Neural cell (in vitro differentiated cells): ENCODE data around the gene OR2J3. TPM values are rescaled to one million over a fixed set of nuclear protein-coding genes. Genes with fewer than 3 reads are reported as not detected.
"Not testable (repeated sequence)": the region's sequence is repeated elsewhere in the genome, so short reads cannot be mapped to it uniquely, and the experiment has no call there.

Source experiments
- H2AFZ ChIP-seq: fragments of 200-600, 300-800 bp; sonication (generic), shearing (Covaris generic); 2 replicates; pipeline ENCODE4 v1.6.0; 2014; ENCODE audit warnings: low read depth, mild to moderate bottlenecking, antibody characterized with exemption, low read length, moderate library complexity
- H3F3A ChIP-seq: fragments of 200-600 bp; shearing (Covaris generic); 2 replicates; pipeline ENCODE4 v1.6.1; 2016; ENCODE audit warnings: mild to moderate bottlenecking, moderate library complexity, mixed read lengths, antibody characterized with exemption, low read length; ENCODE audit not compliant: insufficient read depth, poor library complexity, severe bottlenecking
- H3K27ac ChIP-seq: fragments of 200-600, 300-800 bp; sonication (generic), shearing (Covaris generic); 2 replicates; pipeline ENCODE4 v1.5.1; 2014; ENCODE audit warnings: mild to moderate bottlenecking, low read length, moderate library complexity
- H3K27me3 ChIP-seq: fragments of 300-800, 200-600 bp; sonication (generic), shearing (Covaris generic); 2 replicates; pipeline ENCODE4 v1.6.0; 2014; ENCODE audit warnings: mild to moderate bottlenecking, low read depth, low read length, moderate library complexity; ENCODE audit not compliant: insufficient read depth
- H3K36me3 ChIP-seq: fragments of 300-800, 200-600 bp; sonication (generic), shearing (Covaris generic); 2 replicates; pipeline ENCODE4 v1.5.1; 2014; ENCODE audit warnings: mild to moderate bottlenecking, antibody characterized with exemption, low read length, moderate library complexity; ENCODE audit not compliant: insufficient read depth
- H3K4me2 ChIP-seq: fragments of 300-800, 200-600 bp; sonication (generic), shearing (Covaris generic); 2 replicates; pipeline ENCODE4 v1.6.0; 2014; ENCODE audit warnings: mild to moderate bottlenecking, low read length
- H3K4me3 ChIP-seq: fragments of 300-800, 200-600 bp; sonication (generic), shearing (Covaris generic); 2 replicates; pipeline ENCODE4 v1.5.1; 2014; ENCODE audit warnings: mild to moderate bottlenecking, low read length, moderate library complexity
- H3K79me2 ChIP-seq: fragments of 200-600 bp; shearing (Covaris generic); replicated peaks from 2 replicates; pipeline ENCODE4 v1.6.0; 2014; ENCODE audit warnings: mild to moderate bottlenecking, low read length, moderate library complexity; ENCODE audit not compliant: insufficient read depth
- H3K9ac ChIP-seq: fragments of 300-800, 200-600 bp; sonication (generic), shearing (Covaris generic); 2 replicates; pipeline ENCODE4 v1.6.1; 2016; ENCODE audit warnings: mild to moderate bottlenecking, low read length, mixed read lengths
- H3K9me2 ChIP-seq: fragments of 200-600 bp; shearing (Covaris generic); 2 replicates; pipeline ENCODE4 v1.6.1; 2016; ENCODE audit warnings: mild to moderate bottlenecking, low read length, mixed read lengths; ENCODE audit not compliant: insufficient read depth
- H3K9me3 ChIP-seq: fragments of 200-600, 300-800 bp; sonication (generic), shearing (Covaris generic); 2 replicates; pipeline ENCODE4 v1.6.1; 2016; ENCODE audit warnings: mild to moderate bottlenecking, mixed run types, low read length, moderate library complexity, mixed read lengths
- H4K20me1 ChIP-seq: fragments of 200-600 bp; shearing (Covaris generic); 2 replicates; pipeline ENCODE4 v1.6.1; 2016; ENCODE audit warnings: mild to moderate bottlenecking, mixed run types; ENCODE audit not compliant: insufficient read depth
- EP300 ChIP-seq: fragments of 450-650 bp; conservative IDR thresholded peaks from 2 replicates; pipeline ENCODE4 v1.6.1; 2014; ENCODE audit warnings: antibody characterized with exemption, mild to moderate bottlenecking, moderate library complexity; ENCODE audit not compliant: poor library complexity, severe bottlenecking
- EZH2 ChIP-seq: fragments of 200-600, 300-800 bp; shearing (Covaris generic), sonication (generic); IDR thresholded peaks from 2 replicates; pipeline ENCODE4 v1.6.1; 2014; ENCODE audit warnings: antibody characterized with exemption, low read length, borderline replicate concordance, mild to moderate bottlenecking; ENCODE audit not compliant: insufficient read depth, poor library complexity, severe bottlenecking
- MXI1 ChIP-seq: fragments of 450-650 bp; conservative IDR thresholded peaks from 2 replicates; pipeline ENCODE4 v1.6.1; 2014; ENCODE audit warnings: antibody characterized with exemption, mild to moderate bottlenecking; ENCODE audit not compliant: poor library complexity, severe bottlenecking
- POLR2AphosphoS5 ChIP-seq: IDR thresholded peaks from 2 replicates; pipeline ENCODE4 v1.6.1; 2012
- RAD21 ChIP-seq: fragments of 450-650 bp; conservative IDR thresholded peaks from 2 replicates; pipeline ENCODE4 v1.6.1; 2014; ENCODE audit warnings: antibody characterized with exemption, mild to moderate bottlenecking, moderate library complexity
- SMC3 ChIP-seq: fragments of 450-650 bp; conservative IDR thresholded peaks from 2 replicates; pipeline ENCODE4 v1.6.1; 2014; ENCODE audit warnings: antibody characterized with exemption, mild to moderate bottlenecking, moderate library complexity; ENCODE audit not compliant: poor library complexity
- TAF1 ChIP-seq: IDR thresholded peaks from 2 replicates; pipeline ENCODE4 v1.6.1; 2012; ENCODE audit warnings: low read depth
- polyA plus RNA-seq: library from polyadenylated mRNA; depleted of rRNA; stranded (reverse); fragments of >200 nt; gene quantifications from 2 replicates; pipeline ENCODE4 v1.2.3, GENCODE V29; 2014
- TF ChIP-seq, protein P1 (sequence below): fragments of 450-650 bp; IDR thresholded peaks from 2 replicates; pipeline ENCODE4 v1.5.1; 2014; ENCODE audit warnings: antibody characterized with exemption, mild to moderate bottlenecking, moderate library complexity; ENCODE audit not compliant: poor library complexity, severe bottlenecking
- TF ChIP-seq, protein P2 (sequence below): IDR thresholded peaks from 2 replicates; pipeline ENCODE4 v1.6.1; 2012; ENCODE audit warnings: borderline replicate concordance

Gene OR2J3
- polyA plus RNA-seq, 1 donor from 2014 or later, result not detected

DNA sequence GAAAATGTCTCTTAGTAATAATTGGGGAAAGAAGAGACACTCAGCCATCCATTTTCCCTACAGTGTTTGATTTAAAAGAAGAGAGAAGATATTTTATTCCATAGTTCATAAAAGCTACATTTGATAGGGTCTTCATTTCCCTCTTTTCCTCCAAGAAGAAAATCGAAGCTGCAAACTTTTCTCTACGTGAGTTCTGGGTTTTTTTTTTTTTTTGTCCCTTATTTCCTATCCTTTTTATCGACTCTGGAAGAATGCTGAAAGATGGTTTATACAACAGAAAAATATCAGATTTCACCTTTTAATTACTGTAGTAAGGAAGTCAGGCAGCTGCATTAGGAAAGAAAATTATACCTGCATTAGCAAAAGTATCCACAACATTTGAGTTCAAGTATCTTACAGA is 8.7 kb upstream of the OR2J3 start, which contains the start of gene OR2J1:
OR2J1 (plus strand) TSS at position 301 of the 400 bp plus-strand sequence. CDS start 1,453 bp downstream, outside the sequence.
- Histone ChIP-seq H3K27me3 (no peaks in the 10 kb centered on the region), H3K9me3 (no peaks in the 10 kb centered on the region), H3K4me2 (no peak within 1 kb of the TSS), H3K9me2 (no peaks in the 10 kb centered on the region), H3K27ac (no peak within 1 kb of the TSS), H3F3A (no peaks in the 10 kb centered on the region), H3K79me2 (no peaks in the 10 kb centered on the region), H2AFZ (no peak within 1 kb of the TSS), H3K36me3 (no peaks in the 10 kb centered on the region), H3K9ac (no peak within 1 kb of the TSS), H4K20me1 (no peaks in the 10 kb centered on the region), H3K4me3 (no peak within 1 kb of the TSS)
- TF ChIP-seq EZH2 (no peak), MXI1 (no peak), POLR2AphosphoS5 (no peak), RAD21 (no peak), EP300 (no peak), TAF1 (no peak)

DNA sequence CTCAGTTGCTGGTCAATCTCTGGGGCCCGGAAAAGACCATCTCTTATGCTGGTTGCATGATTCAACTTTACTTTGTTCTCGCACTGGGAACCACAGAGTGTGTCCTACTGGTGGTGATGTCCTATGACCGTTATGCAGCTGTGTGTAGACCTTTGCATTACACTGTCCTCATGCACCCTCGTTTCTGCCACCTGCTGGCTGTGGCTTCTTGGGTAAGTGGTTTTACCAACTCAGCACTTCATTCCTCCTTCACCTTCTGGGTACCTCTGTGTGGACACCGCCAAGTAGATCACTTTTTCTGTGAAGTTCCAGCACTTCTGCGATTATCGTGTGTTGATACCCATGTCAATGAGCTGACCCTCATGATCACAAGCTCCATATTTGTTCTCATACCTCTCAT is 4.3 kb downstream of the OR2J3 start:
- TF ChIP-seq RAD21 (no peak), SMC3 (no peak), EP300 (no peak), POLR2AphosphoS5 (no peak), EZH2 (no peak), TAF1 (no peak), MXI1 (no peak)
- TF ChIP-seq, protein P1, sequence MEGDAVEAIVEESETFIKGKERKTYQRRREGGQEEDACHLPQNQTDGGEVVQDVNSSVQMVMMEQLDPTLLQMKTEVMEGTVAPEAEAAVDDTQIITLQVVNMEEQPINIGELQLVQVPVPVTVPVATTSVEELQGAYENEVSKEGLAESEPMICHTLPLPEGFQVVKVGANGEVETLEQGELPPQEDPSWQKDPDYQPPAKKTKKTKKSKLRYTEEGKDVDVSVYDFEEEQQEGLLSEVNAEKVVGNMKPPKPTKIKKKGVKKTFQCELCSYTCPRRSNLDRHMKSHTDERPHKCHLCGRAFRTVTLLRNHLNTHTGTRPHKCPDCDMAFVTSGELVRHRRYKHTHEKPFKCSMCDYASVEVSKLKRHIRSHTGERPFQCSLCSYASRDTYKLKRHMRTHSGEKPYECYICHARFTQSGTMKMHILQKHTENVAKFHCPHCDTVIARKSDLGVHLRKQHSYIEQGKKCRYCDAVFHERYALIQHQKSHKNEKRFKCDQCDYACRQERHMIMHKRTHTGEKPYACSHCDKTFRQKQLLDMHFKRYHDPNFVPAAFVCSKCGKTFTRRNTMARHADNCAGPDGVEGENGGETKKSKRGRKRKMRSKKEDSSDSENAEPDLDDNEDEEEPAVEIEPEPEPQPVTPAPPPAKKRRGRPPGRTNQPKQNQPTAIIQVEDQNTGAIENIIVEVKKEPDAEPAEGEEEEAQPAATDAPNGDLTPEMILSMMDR, result no peak
- TF ChIP-seq, protein P2, sequence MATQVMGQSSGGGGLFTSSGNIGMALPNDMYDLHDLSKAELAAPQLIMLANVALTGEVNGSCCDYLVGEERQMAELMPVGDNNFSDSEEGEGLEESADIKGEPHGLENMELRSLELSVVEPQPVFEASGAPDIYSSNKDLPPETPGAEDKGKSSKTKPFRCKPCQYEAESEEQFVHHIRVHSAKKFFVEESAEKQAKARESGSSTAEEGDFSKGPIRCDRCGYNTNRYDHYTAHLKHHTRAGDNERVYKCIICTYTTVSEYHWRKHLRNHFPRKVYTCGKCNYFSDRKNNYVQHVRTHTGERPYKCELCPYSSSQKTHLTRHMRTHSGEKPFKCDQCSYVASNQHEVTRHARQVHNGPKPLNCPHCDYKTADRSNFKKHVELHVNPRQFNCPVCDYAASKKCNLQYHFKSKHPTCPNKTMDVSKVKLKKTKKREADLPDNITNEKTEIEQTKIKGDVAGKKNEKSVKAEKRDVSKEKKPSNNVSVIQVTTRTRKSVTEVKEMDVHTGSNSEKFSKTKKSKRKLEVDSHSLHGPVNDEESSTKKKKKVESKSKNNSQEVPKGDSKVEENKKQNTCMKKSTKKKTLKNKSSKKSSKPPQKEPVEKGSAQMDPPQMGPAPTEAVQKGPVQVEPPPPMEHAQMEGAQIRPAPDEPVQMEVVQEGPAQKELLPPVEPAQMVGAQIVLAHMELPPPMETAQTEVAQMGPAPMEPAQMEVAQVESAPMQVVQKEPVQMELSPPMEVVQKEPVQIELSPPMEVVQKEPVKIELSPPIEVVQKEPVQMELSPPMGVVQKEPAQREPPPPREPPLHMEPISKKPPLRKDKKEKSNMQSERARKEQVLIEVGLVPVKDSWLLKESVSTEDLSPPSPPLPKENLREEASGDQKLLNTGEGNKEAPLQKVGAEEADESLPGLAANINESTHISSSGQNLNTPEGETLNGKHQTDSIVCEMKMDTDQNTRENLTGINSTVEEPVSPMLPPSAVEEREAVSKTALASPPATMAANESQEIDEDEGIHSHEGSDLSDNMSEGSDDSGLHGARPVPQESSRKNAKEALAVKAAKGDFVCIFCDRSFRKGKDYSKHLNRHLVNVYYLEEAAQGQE, result no peak
- no peak overlapping the region for H2AFZ ChIP-seq
- no peaks in the 10 kb centered on the region for H3K9me2 ChIP-seq
- no peaks in the 10 kb centered on the region for H3K79me2 ChIP-seq
- no peaks in the 10 kb centered on the region for H3K36me3 ChIP-seq
- no peak overlapping the region for H3K4me2 ChIP-seq
- H3K27ac ChIP-seq, result no peak overlapping the region
- no peaks in the 10 kb centered on the region for H4K20me1 ChIP-seq
- no peak overlapping the region for H3K9ac ChIP-seq
- H3K27me3 ChIP-seq, result no peaks in the 10 kb centered on the region
- H3K4me3 ChIP-seq, result no peak overlapping the region
- H3K9me3 ChIP-seq, result no peaks in the 10 kb centered on the region
- H3F3A ChIP-seq, result peaks cover 7% of the 10 kb centered on the region

DNA sequence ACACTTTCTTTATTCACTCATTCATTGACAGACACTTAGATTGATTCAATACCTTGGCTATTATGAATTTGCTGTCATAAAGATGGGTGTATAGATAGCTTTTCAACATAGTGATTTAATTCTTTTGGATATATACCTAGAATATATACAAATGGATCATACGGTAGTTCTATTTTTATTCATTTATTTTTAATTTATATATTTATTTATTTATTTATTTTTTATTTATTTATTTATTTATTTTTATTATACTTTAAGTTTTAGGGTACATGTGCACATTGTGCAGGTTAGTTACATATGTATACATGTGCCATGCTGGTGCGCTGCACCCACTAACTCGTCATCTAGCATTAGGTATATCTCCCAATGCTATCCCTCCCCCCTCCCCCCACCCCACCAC is 7.1 kb downstream of the OR2J3 start:
- not testable (repeated sequence) for H3K4me3 ChIP-seq, H3K27ac ChIP-seq, H3K9ac ChIP-seq, H3K79me2 ChIP-seq, H3K9me2 ChIP-seq, H3F3A ChIP-seq, H3K4me2 ChIP-seq, H3K36me3 ChIP-seq, H3K9me3 ChIP-seq, H2AFZ ChIP-seq, H3K27me3 ChIP-seq, H4K20me1 ChIP-seq
